C4-2B (cell line): Measurements from ENCODE around the gene CLSTN2.

Experiments
- H3K27ac ChIP-seq: fragments of 450-650 bp; 2 replicates; pipeline ENCODE4 v1.5.1; 2017
- ZFX ChIP-seq: fragments of 450-650 bp; IDR thresholded peaks from 2 replicates; pipeline ENCODE4 v1.6.1; 2017
- TF ChIP-seq, protein P1 (sequence below): fragments of 450-650 bp; conservative IDR thresholded peaks from 2 replicates; pipeline ENCODE4 v1.5.1; 2017; ENCODE audit warnings: mild to moderate bottlenecking

CLSTN2 gene

DNA sequence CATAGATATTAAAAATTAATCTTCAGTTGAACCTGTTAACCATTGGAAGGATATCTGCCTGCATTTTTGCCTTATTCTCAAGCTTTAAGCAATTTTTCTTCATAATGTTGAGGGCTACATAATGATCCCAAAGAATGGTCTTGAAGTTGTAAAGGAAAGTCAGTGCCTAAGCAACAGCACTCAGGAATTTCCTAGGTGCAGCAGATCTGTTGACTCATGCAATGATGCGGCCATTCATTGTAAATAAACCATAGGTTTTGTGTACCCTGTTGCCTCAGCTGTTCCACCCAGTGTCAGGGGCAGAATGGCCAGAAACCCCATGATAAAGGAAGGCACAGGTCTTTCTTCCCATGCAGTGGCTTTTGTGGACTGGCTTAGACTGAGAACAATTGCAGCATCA, 664.5 kb downstream of the CLSTN2 start:
- TF ChIP-seq ZFX: no peak
- TF ChIP-seq, protein P1, sequence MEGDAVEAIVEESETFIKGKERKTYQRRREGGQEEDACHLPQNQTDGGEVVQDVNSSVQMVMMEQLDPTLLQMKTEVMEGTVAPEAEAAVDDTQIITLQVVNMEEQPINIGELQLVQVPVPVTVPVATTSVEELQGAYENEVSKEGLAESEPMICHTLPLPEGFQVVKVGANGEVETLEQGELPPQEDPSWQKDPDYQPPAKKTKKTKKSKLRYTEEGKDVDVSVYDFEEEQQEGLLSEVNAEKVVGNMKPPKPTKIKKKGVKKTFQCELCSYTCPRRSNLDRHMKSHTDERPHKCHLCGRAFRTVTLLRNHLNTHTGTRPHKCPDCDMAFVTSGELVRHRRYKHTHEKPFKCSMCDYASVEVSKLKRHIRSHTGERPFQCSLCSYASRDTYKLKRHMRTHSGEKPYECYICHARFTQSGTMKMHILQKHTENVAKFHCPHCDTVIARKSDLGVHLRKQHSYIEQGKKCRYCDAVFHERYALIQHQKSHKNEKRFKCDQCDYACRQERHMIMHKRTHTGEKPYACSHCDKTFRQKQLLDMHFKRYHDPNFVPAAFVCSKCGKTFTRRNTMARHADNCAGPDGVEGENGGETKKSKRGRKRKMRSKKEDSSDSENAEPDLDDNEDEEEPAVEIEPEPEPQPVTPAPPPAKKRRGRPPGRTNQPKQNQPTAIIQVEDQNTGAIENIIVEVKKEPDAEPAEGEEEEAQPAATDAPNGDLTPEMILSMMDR: no peak
- no peak overlapping the region for H3K27ac ChIP-seq

DNA sequence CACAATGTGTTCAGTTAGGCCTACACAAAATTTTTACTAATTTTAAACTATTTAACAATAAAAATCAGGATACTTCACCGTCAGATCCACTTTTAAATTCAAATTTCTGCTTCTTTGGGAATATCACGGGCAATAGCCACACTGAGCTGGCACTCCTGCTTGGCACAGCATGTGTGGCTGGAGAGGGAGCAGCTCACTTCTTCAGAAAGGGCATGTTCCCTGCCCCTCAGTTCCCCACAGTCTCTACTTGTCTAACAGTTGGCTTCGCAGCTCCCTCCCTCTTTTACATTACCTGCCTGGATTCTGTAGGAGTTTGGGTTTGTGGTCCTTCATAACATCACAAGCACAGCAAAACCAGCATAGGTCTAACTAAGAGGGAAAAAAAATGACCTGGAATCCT, 666.9 kb downstream of the CLSTN2 start:
- TF ChIP-seq ZFX: no peak
- TF ChIP-seq, protein P1: no peak
- H3K27ac ChIP-seq: no peak overlapping the region

DNA sequence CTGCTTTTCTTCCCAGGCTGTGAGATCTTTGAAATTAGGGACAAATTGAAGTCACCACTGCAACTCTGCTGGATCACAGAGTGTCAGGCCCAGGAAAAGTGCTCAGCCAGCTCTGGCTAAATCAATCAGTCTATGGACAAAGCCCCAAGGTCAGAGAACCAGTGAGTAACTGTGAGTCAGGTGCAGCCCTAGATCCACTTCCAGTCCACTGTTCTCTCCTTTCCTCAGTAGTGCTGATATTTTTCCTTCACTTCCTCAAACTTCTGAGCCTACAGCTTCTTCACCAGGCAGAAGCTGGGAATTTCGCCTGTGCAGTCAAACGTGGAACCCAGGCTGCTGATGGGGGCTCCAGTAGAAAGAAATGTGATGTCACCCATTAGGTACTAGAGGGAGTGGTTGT, 667.8 kb downstream of the CLSTN2 start:
- no peak overlapping the region for H3K27ac ChIP-seq

DNA sequence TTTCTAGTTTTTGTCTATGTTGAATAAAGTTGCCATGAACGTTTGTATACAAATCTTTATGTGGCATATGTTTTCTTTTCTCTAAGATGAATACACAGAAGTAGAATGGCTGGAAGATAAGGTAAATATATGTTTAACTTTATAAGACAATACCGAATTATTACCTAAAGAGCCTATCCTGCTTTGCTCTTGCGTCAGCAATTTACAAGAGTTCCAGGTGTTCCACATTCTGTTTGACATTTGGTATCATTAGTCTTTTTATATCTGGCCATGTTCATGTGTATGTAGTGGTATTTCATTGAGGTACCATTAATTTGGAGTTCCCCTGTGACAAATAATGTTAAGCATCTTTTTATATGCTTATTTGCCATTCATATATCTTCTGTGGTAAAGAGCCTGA, 668.8 kb downstream of the CLSTN2 start:
- TF ChIP-seq, protein P1: no peak
- no peak for TF ChIP-seq ZFX
- no peak overlapping the region for H3K27ac ChIP-seq

More for the DNA sequence above, 667.8 kb downstream of the CLSTN2 start:
- TF ChIP-seq, protein P1: no peak
- no peak for TF ChIP-seq ZFX

DNA sequence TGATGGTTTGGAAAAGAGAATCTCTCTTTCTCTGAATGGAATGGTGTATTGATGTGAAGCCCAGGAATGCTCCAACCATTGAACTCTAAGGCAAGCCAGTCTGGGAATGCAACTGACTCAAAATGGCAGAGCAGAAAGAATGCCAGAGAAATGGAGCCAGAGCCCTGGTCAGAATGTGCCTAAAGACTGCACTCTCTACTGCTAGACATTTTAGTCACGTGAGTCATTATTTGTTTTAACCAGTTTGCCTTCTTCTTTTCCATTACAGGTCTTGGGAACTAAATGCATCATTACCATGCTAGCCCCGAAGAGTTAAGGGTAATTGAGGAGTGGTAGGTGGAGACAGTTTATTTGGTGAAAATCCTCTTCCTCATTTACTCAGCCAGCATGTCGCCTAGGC, 675.6 kb downstream of the CLSTN2 start:
- no peak overlapping the region; the same call in 1 of the 2 replicates for H3K27ac ChIP-seq
- TF ChIP-seq, protein P1: no peak
- TF ChIP-seq ZFX: no peak

DNA sequence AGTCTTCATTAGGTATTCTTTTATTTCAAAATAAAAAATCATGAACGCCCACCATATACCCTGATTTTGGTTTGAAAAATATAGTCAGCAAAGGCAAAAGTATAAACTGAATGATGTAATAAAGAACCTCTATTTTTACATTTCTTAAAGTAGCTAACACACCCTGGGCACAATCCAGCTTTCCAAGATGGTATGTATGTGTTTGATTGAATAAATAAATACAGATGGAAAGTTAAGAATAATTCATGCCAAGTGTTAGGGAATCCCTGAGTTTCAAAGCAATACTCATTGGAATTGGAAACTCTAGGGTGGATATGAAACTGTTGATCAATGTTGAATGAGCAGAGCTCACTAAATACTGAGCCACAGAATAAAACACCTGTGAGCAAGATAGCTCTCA, 679.0 kb downstream of the CLSTN2 start:
- H3K27ac ChIP-seq: no peak overlapping the region
- no peak for TF ChIP-seq ZFX
- TF ChIP-seq, protein P1: no peak

DNA sequence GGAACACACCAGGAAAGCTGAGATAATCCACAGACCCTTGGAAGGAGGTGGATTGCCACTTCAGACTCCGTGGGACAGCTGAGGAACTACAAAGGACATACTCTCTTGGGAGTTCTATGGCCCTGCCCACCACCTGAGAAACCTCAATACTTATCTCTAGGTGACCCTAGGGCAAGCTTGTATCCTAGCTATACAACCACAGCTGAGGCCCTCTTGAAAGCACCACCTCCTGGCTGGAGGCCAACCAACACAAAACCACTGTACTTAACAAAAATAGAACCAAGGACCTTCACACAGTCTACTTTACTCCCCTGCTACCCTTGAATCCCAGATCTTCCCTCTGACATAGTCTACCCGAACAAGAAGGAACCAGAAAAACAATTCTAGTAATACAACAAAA, 682.1 kb downstream of the CLSTN2 start:
- no peak for TF ChIP-seq ZFX
- TF ChIP-seq, protein P1: no peak
- no peak overlapping the region for H3K27ac ChIP-seq
